ENCODE data around the gene LNPK.

LNPK gene

GRCh38 chr2:175935289-175936181 lies 66.5 kb downstream of the LNPK start:
- TF ChIP-seq CTCF (IDR thresholded peaks at IDR 0.05; ENCODE audit: low read depth, low read length) = no peak
- no peak for DNase-seq (ENCODE audit: low read depth in 2 of 2)
- no peak overlapping the region for H3K4me3 ChIP-seq (replicated peaks in 1 of 2; ENCODE audit: low read depth in 2 of 2, low read length in 2 of 2)

DNA sequence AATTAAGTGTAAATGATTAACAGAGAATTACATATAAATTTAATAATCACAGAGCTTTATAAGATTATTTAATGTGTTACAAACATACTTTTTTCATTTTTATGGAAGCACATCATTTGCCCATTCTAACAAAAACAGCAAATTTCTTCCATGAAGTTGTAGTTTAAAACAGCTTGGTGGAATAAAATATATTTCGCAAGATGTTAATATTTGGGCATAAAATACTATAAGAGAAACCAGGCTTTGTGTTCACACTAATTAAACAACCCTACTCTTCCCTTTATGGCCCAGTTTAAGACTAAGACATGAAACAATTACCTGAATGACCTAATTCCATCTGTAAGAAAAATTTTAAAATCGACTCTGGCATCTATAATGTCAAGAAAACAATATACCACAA lies 69.4 kb downstream of the LNPK start:
- DNase-seq (ENCODE audit: low read depth in 2 of 2) = no peak
- no peak for TF ChIP-seq CTCF (IDR thresholded peaks at IDR 0.05; ENCODE audit: low read depth, low read length)
- H3K4me3 ChIP-seq (replicated peaks in 1 of 2; ENCODE audit: low read depth in 2 of 2, low read length in 2 of 2) = no peak overlapping the region

DNA sequence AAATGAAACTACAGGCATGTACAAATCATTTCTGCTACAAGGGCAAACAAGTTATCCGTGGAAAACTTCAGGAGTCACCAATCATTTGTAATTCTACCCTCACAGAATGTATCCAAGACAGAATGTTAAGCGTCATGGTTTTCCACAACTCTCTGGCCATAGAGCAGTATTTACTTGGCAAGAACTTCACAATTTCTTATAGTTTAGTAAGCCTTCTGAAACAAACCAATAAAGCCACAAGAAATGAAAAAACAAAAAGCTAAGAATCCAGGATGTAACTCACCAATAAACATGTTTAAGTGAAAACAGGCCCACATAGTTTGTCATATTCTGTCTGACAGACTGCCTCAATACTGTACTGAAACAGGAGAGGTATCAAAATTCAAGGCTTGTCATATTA lies 70.3 kb downstream of the LNPK start:
- peak; percentile 51 to 72 for DNase-seq (ENCODE audit: low read depth in 2 of 2)
- no peak overlapping the region for H3K4me3 ChIP-seq (replicated peaks in 1 of 2; ENCODE audit: low read depth in 2 of 2, low read length in 2 of 2)

DNA sequence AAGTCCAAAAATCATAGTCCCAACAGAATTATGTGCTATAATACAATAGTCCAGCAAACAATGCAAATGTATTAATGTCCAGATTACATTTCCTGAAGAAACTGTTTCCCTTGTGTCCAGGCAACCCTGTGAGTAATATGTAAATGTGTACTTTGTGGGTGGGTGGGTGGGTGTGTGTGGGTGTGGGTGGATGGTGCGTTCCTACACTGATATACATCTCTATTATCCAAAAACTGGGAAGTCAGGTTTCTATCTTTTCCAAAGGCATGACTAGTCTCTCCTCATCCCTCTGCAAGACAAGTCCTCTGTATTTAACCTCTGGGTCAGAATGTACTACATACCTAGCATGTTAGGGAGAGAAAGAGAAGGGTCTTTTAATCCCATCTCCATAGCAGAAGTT lies 71.6 kb downstream of the LNPK start:
- no peak for TF ChIP-seq CTCF (IDR thresholded peaks at IDR 0.05; ENCODE audit: low read depth, low read length)
- peak; percentile 18 to 51 for DNase-seq (ENCODE audit: low read depth in 2 of 2)
- H3K4me3 ChIP-seq (replicated peaks in 1 of 2; ENCODE audit: low read depth in 2 of 2, low read length in 2 of 2) = no peak overlapping the region

More for the DNA sequence above, 70.3 kb downstream of the LNPK start:
- no peak for TF ChIP-seq CTCF (IDR thresholded peaks at IDR 0.05; ENCODE audit: low read depth, low read length)

DNA sequence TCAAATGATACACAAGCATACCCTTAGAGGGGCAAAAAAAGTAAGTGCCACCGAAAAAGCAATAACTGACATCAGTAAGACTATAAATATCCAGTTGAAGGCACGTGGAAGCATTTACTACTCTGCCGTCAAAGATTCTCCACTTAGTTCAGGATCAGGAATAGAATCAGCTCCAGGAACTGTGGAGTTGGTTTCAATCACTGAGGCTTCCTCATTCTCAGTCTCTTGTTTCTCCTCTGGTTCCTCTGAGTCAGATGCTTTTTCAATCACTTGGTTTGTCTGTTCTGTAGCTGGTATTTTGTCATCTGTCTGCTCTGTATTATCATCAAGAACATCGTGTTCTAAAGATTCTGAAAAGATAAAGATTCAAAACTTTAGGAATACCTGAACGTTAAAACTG lies 72.2 kb downstream of the LNPK start:
- peak; percentile 7 to 59 for DNase-seq (ENCODE audit: low read depth in 2 of 2)

DNA sequence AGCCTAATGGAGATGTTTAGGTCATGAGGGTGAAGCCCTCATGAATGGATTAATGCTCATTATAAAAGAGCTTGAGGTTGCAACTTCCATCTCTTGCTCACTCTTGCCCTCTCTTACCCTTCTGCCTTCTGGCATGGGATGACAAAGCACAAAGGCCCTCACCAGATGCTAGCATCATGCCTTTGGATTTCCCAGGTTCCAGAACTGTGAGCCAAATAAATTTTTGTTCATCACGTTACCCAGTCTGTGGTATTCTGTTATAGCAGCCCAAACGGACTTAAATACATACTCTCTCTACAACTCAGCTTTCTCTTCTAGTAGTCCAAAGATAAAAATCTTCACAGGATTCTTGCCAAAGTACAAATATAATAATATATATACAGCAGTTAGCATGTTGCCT lies 75.8 kb downstream of the LNPK start:
- peak in 1 of 2 donors; percentile 58 for DNase-seq (ENCODE audit: low read depth in 2 of 2)
- no peak overlapping the region for H3K4me3 ChIP-seq (replicated peaks in 1 of 2; ENCODE audit: low read depth in 2 of 2, low read length in 2 of 2)
- no peak for TF ChIP-seq CTCF (IDR thresholded peaks at IDR 0.05; ENCODE audit: low read depth, low read length)

More for the DNA sequence above, 72.2 kb downstream of the LNPK start:
- H3K4me3 ChIP-seq (replicated peaks in 1 of 2; ENCODE audit: low read depth in 2 of 2, low read length in 2 of 2) = no peak overlapping the region
- TF ChIP-seq CTCF (IDR thresholded peaks at IDR 0.05; ENCODE audit: low read depth, low read length) = no peak

Measured in cardiac fibroblast (primary cell).